Endothelial cell of umbilical vein (primary cell): ENCODE measurements around the gene CACNA1A. TPM values are rescaled to one million over a fixed set of nuclear protein-coding genes. Genes with fewer than 3 reads are reported as not detected.

Experiments used
- BruUV-seq: library from RNA; stranded (reverse); fragments of 400-500 nt; replicated peaks from 2 replicates; lab custom pipeline; 2021; lab: Mats Ljungman, UMichigan
- CTCF ChIA-PET: fragments of 300-600, 350-600 bp; sonication (Branson Sonifier 250); formaldehyde crosslinking; loops from one replicate; lab custom pipeline; 2021; ENCODE audit warnings: antibody characterized with exemption, inconsistent platforms; lab: Charles Lee
- POLR2A ChIA-PET: fragments of 300-600, 350-600 bp; sonication (Branson Sonifier 250); formaldehyde crosslinking; loops from one replicate; lab custom pipeline; 2021; ENCODE audit warnings: antibody characterized with exemption, inconsistent platforms; lab: Charles Lee
- DNase-seq: peaks from one replicate; pipeline ENCODE4 v3.0.0-alpha.2; 2011; ENCODE audit warnings: low read depth, low spot score
- FAIRE-seq: peaks from 2 replicates; lab custom pipeline; 2011; peaks lifted over from hg19 to GRCh38; lab: Jason Lieb, UNC
- H2AFZ ChIP-seq: 2 replicates; pipeline ENCODE4 v1.6.0; 2012; ENCODE audit warnings: low read depth, low read length, control low read depth, inconsistent platforms
- H3K27ac ChIP-seq: 2 replicates; pipeline ENCODE4 v1.5.1; 2011; ENCODE audit warnings: low read depth, mild to moderate bottlenecking, control low read depth, low read length, moderate library complexity; ENCODE audit not compliant: insufficient read depth
- H3K27me3 ChIP-seq, 2 experiments: 2 replicates each; pipeline versions ENCODE4 v1.6.0 to v1.6.1; 2011; ENCODE audit warnings: low read length in 2 of 2, mixed read lengths in 1 of 2; ENCODE audit not compliant: control insufficient read depth in 2 of 2, insufficient read depth in 2 of 2
- H3K36me3 ChIP-seq, 2 experiments: 2 replicates in 1 of 2; 3 replicates in 1 of 2; pipeline ENCODE4 v1.5.1; 2011; ENCODE audit warnings: low read length in 2 of 2, mild to moderate bottlenecking in 1 of 2, moderate library complexity in 1 of 2; ENCODE audit not compliant: control insufficient read depth in 2 of 2, insufficient read depth in 2 of 2; ENCODE audit errors: extremely low read depth in 1 of 2
- H3K4me1 ChIP-seq: 3 replicates; pipeline ENCODE4 v1.5.1; 2011; ENCODE audit warnings: mild to moderate bottlenecking, low read length; ENCODE audit not compliant: control insufficient read depth, insufficient read depth; ENCODE audit errors: extremely low read depth
- H3K4me2 ChIP-seq: 2 replicates; pipeline ENCODE4 v1.6.1; 2011; ENCODE audit warnings: low read length, control low read depth, mixed read lengths; ENCODE audit not compliant: insufficient read depth
- H3K4me3 ChIP-seq, 3 experiments: fragments of 200-600 bp in 1 of 3; sonication (generic), shearing (Covaris generic) in 1 of 3; replicated peaks in 1 of 3; 2 replicates each; pipeline ENCODE4 v1.5.1; 2011 to 2016; ENCODE audit warnings: control low read depth in 3 of 3, low read length in 3 of 3, mild to moderate bottlenecking in 2 of 3, inconsistent platforms in 1 of 3, low read depth in 1 of 3, moderate library complexity in 1 of 3; ENCODE audit not compliant: insufficient read depth in 1 of 3
- H3K79me2 ChIP-seq: 2 replicates; pipeline ENCODE4 v1.6.0; 2012; ENCODE audit warnings: low read length, inconsistent platforms; ENCODE audit not compliant: control insufficient read depth, insufficient read depth
- H3K9ac ChIP-seq: replicated peaks from 2 replicates; pipeline ENCODE3; 2011; ENCODE audit warnings: low read length, control low read depth; ENCODE audit not compliant: insufficient read depth; ENCODE audit errors: extremely low read depth
- H3K9me1 ChIP-seq: replicated peaks from 3 replicates; pipeline ENCODE4 v1.6.0; 2011; ENCODE audit warnings: mild to moderate bottlenecking, low read length; ENCODE audit not compliant: control insufficient read depth, insufficient read depth; ENCODE audit errors: extremely low read depth
- H3K9me3 ChIP-seq: replicated peaks from 2 replicates; pipeline ENCODE4 v1.5.1; 2012; ENCODE audit warnings: low read length, inconsistent platforms; ENCODE audit not compliant: control insufficient read depth, insufficient read depth
- H4K20me1 ChIP-seq: replicated peaks from 2 replicates; pipeline ENCODE3; 2011; ENCODE audit warnings: mild to moderate bottlenecking, low read length; ENCODE audit not compliant: control insufficient read depth, insufficient read depth; ENCODE audit errors: extremely low read depth
- CTCF ChIP-seq, 2 donors: IDR thresholded peaks; 1 replicate in 1 of 2; 2 replicates in 1 of 2; pipeline ENCODE4 v1.5.1; 2011; ENCODE audit warnings: low read length in 2 of 2, mild to moderate bottlenecking in 2 of 2, moderate library complexity in 2 of 2, control low read depth in 1 of 2, inconsistent platforms in 1 of 2, low read depth in 1 of 2; ENCODE audit not compliant: insufficient read depth in 1 of 2; ENCODE audit errors: extremely low read depth in 1 of 2
- EZH2 ChIP-seq: IDR thresholded peaks from 2 replicates; pipeline ENCODE4 v1.6.1; 2012; ENCODE audit warnings: borderline replicate concordance, low read depth, mild to moderate bottlenecking, moderate library complexity, low read length, inconsistent platforms; ENCODE audit not compliant: severe bottlenecking
- FOS ChIP-seq: IDR thresholded peaks from 2 replicates; pipeline ENCODE4 v1.6.1; 2011; ENCODE audit warnings: mild to moderate bottlenecking, low read length, moderate library complexity, borderline replicate concordance; ENCODE audit not compliant: insufficient read depth
- GATA2 ChIP-seq: IDR thresholded peaks from 2 replicates; pipeline ENCODE4 v1.7.0; 2011; ENCODE audit warnings: low read depth, mild to moderate bottlenecking, moderate library complexity, mixed read lengths, low read length; ENCODE audit not compliant: insufficient read length, insufficient read depth
- JUN ChIP-seq: IDR thresholded peaks from 2 replicates; pipeline ENCODE4 v1.6.1; 2011; ENCODE audit warnings: borderline replicate concordance, low read depth; ENCODE audit not compliant: insufficient read length, insufficient read depth
- MAX ChIP-seq: IDR thresholded peaks from 2 replicates; pipeline ENCODE4 v1.6.1; 2011; ENCODE audit not compliant: insufficient read depth, insufficient read length
- MYC ChIP-seq: IDR thresholded peaks from one replicate; pipeline ENCODE4 v1.6.1; 2011; ENCODE audit warnings: mild to moderate bottlenecking, low read depth, low read length
- POLR2A ChIP-seq: IDR thresholded peaks from 2 replicates; pipeline ENCODE4 v1.6.1; 2012; ENCODE audit warnings: low read depth, mild to moderate bottlenecking, control low read depth, low read length
- POLR2AphosphoS5 ChIP-seq: IDR thresholded peaks from 2 replicates; pipeline ENCODE4 v1.6.1; 2012; ENCODE audit warnings: low read depth, mild to moderate bottlenecking, control low read depth, low read length, moderate library complexity; ENCODE audit not compliant: insufficient read depth
- dilution Hi-C: fragments of 300-500 bp; cut with MboI; formaldehyde crosslinking; loops from one replicate; pipeline ENCODE4 v1.15.0; 2019; ENCODE audit warnings: low sequenced_read_pairs; ENCODE audit not compliant: extremely low pct_ligation_motif_present
- intact Hi-C: fragments of 100-400 bp; cut with micrococcal nuclease; formaldehyde crosslinking; loops from one replicate; pipeline ENCODE4 v1.10.0; 2022
- polyA plus RNA-seq, 4 experiments: library from polyadenylated mRNA; depleted of rRNA in 3 of 4; stranded (reverse) in 3 of 4; unstranded in 1 of 4; fragments of >200 nt; gene quantifications; 2 replicates each; pipeline versions ENCODE4 v1.2.1 to v1.2.3, GENCODE V29; 2011 to 2012; ENCODE audit warnings: missing spikeins in 1 of 4
- total RNA-seq: library from RNA; stranded (reverse); gene quantifications from 2 replicates; pipeline ENCODE4 v1.2.3, GENCODE V29; 2021

Gene CACNA1A
- total and polyA plus RNA-seq, 2 donors (not counting 3 experiments of a cell fraction or from before 2014, with no cell fraction given) = 0.17 to 0.38 TPM

- Histone ChIP-seq H3K9ac (no peak overlapping the region), H3K4me3 (no peak overlapping the region), H3K9me3 (no peaks in the 10 kb centered on the region), H2AFZ (no peak overlapping the region), H3K4me1 (no peaks in the 10 kb centered on the region), H3K4me2 (no peak overlapping the region), H4K20me1 (no peaks in the 10 kb centered on the region), H3K9me1 (no peaks in the 10 kb centered on the region), H3K27ac (no peak overlapping the region), H3K27me3 (no peaks in the 10 kb centered on the region), H3K79me2 (no peaks in the 10 kb centered on the region), H3K36me3 (no peaks in the 10 kb centered on the region)
- DNase-seq (no peak), FAIRE-seq (no peak)
- intact Hi-C loops (no loop called here), dilution Hi-C loops (no loop called here)
- ChIA-PET CTCF (interaction anchor here (1.1 kb wide), 1 partner anchor 21 kb away, joined by 4 read pairs; no protein-coding TSS in a partner anchor), POLR2A (interaction anchor here (0.5 kb wide), 1 partner anchor 37 kb away, joined by 4 read pairs; no protein-coding TSS in a partner anchor)
- no peak for TF ChIP-seq CTCF (IDR thresholded peaks at IDR 0.05; ENCODE audit: extremely low read depth in 1 of 2, insufficient read depth in 1 of 2, low read depth in 1 of 2, low read length in 2 of 2)
- TF ChIP-seq POLR2A = no peak
- TF ChIP-seq JUN = no peak
- no peak for TF ChIP-seq POLR2AphosphoS5
- no peak for TF ChIP-seq MYC
- no peak for TF ChIP-seq GATA2
- no peak for TF ChIP-seq FOS
- no peak for TF ChIP-seq MAX
- no peak for TF ChIP-seq EZH2
- BruUV-seq = no TSS peak
Observed at GRCh38 chr19:13538601-13539253, 32.4 kb upstream of the CACNA1A start.
